Measurements from ENCODE around the gene HLA-DRA. TPM values are rescaled to one million over a fixed set of nuclear protein-coding genes. Genes with fewer than 3 reads are reported as not detected.

HLA-DRA gene
- total RNA-seq, 4 donors from 2014 or later = 43.7 to 98.5 (median 57.3) TPM

GRCh38 chr6:32415521-32416019, 24.1 kb upstream of the HLA-DRA start:
- Histone ChIP-seq H3K4me3 (peak overlapping the region in 1 of 4 donors; percentile 44), H3K9me3 (no peaks in the 10 kb centered on the region), H3K27me3 (peaks cover 6 to 15% (median 7%) of the 10 kb centered on the region in 3 donors), H3K36me3 (no peaks in the 10 kb centered on the region), H3K4me1 (peaks cover 0 to 3% of the 10 kb centered on the region in 2 donors), H3K27ac (no peak overlapping the region)
- in situ Hi-C loops (cut with MboI; ENCODE audit: low sequenced_read_pairs in 4 of 4) = loop anchor here in 3 of 4 donors (5.0 to 10.0 kb wide), 3 partner anchors 279 to 382 kb away; no protein-coding TSS in a partner anchor
- DNase-seq (peak; percentile 15 to 46), ATAC-seq (peak; percentile 58 to 87)
- TF ChIP-seq CTCF (IDR thresholded peaks at IDR 0.05 in 4 of 5, conservative IDR thresholded peaks at IDR 0.05 in 1 of 5) (peak; percentile 75 to 97 (median 79)), POLR2A (IDR thresholded peaks at IDR 0.05) (no peak)
- intact Hi-C loops (cut with DNase I; ENCODE audit: low total_unique reads) = loop anchor here (2.0 to 5.0 kb wide), 2 partner anchors 285 to 452 kb away; no protein-coding TSS in a partner anchor

GRCh38 chr6:32416036-32416435, 23.7 kb upstream of the HLA-DRA start:
- TF ChIP-seq POLR2A (IDR thresholded peaks at IDR 0.05) = no peak
- TF ChIP-seq CTCF (IDR thresholded peaks at IDR 0.05 in 4 of 5, conservative IDR thresholded peaks at IDR 0.05 in 1 of 5) = no peak
- intact Hi-C loops (cut with DNase I; ENCODE audit: low total_unique reads) = loop anchor here (5.0 kb wide), 1 partner anchor 451 kb away; no protein-coding TSS in a partner anchor
- Histone ChIP-seq H3K27me3 (peaks cover 6 to 15% (median 9%) of the 10 kb centered on the region in 3 donors), H3K4me3 (peak overlapping the region in 1 of 4 donors; percentile 44), H3K36me3 (no peaks in the 10 kb centered on the region), H3K9me3 (no peaks in the 10 kb centered on the region), H3K4me1 (peaks cover 0 to 3% of the 10 kb centered on the region in 2 donors), H3K27ac (no peak overlapping the region)
- DNase-seq = no peak
- in situ Hi-C loops (cut with MboI; ENCODE audit: low sequenced_read_pairs in 4 of 4) = loop anchor here in 3 of 4 donors (5.0 to 10.0 kb wide), 3 partner anchors 279 to 381 kb away; no protein-coding TSS in a partner anchor
- no peak for ATAC-seq

GRCh38 chr6:32424589-32425300, 14.9 kb upstream of the HLA-DRA start:
- TF ChIP-seq CTCF (IDR thresholded peaks at IDR 0.05 in 4 of 5, conservative IDR thresholded peaks at IDR 0.05 in 1 of 5) (no peak), POLR2A (IDR thresholded peaks at IDR 0.05) (no peak)

GRCh38 chr6:32426338-32426737, 13.3 kb upstream of the HLA-DRA start:
- H3K27ac ChIP-seq = no peak overlapping the region
- ATAC-seq (no peak), DNase-seq (no peak)
- H3K36me3 ChIP-seq = no peaks in the 10 kb centered on the region
- no peaks in the 10 kb centered on the region for H3K9me3 ChIP-seq
- TF ChIP-seq POLR2A (IDR thresholded peaks at IDR 0.05) (no peak), CTCF (IDR thresholded peaks at IDR 0.05 in 4 of 5, conservative IDR thresholded peaks at IDR 0.05 in 1 of 5) (no peak)
- peaks cover 0 to 2% (median 0%) of the 10 kb centered on the region in 3 donors for H3K27me3 ChIP-seq
- H3K4me1 ChIP-seq = no peaks in the 10 kb centered on the region
- no peak overlapping the region for H3K4me3 ChIP-seq
- in situ Hi-C loops (cut with MboI; ENCODE audit: low sequenced_read_pairs in 4 of 4) = loop anchor here in 3 of 4 donors (5.0 to 10.0 kb wide), 2 partner anchors 268 to 271 kb away; no protein-coding TSS in a partner anchor
- intact Hi-C loops (cut with DNase I; ENCODE audit: low total_unique reads) = no loop called here

More at GRCh38 chr6:32424589-32425300, 14.9 kb upstream of the HLA-DRA start:
- no peak overlapping the region for H3K4me3 ChIP-seq
- H3K4me1 ChIP-seq = no peaks in the 10 kb centered on the region
- intact Hi-C loops (cut with DNase I; ENCODE audit: low total_unique reads) = no loop called here
- H3K27ac ChIP-seq = no peak overlapping the region
- in situ Hi-C loops (cut with MboI; ENCODE audit: low sequenced_read_pairs in 4 of 4) = loop anchor here in 3 of 4 donors (5.0 to 10.0 kb wide), 3 partner anchors 270 to 373 kb away; no protein-coding TSS in a partner anchor
- DNase-seq = no peak
- no peak for ATAC-seq
- no peaks in the 10 kb centered on the region for H3K36me3 ChIP-seq
- no peaks in the 10 kb centered on the region for H3K9me3 ChIP-seq
- H3K27me3 ChIP-seq = peaks cover 2 to 9% (median 4%) of the 10 kb centered on the region in 3 donors

Data from gastrocnemius medialis (tissue), 4 donors.